H1 (cell line): ENCODE measurements around the gene SLC5A2. TPM values are rescaled to one million over a fixed set of nuclear protein-coding genes. Genes with fewer than 3 reads are reported as not detected.

Experiments used
- CBX8 ChIP-seq: fragments of 300-800, 300-1000 bp; sonication (generic); IDR thresholded peaks from 2 replicates; pipeline ENCODE4 v1.7.1; 2016; ENCODE audit warnings: low read depth, low read length, borderline replicate concordance
- TBP ChIP-seq: IDR thresholded peaks from 2 replicates; pipeline ENCODE4 v1.6.1; 2011; ENCODE audit warnings: low read depth, low read length, improper control_type of control experiment
- TCF12 ChIP-seq: IDR thresholded peaks from 2 replicates; pipeline ENCODE4 v1.6.1; 2011; ENCODE audit warnings: low read depth, mild to moderate bottlenecking, low read length
- polyA plus RNA-seq, 7 experiments: library from polyadenylated mRNA; depleted of rRNA in 3 of 7; stranded (reverse) in 5 of 7; unstranded in 2 of 7; fragments of >200 nt in 5 of 7; fragments of 200-250 nt in 2 of 7; gene quantifications; 1 replicate in 5 of 7; 2 replicates in 1 of 7; 4 replicates in 1 of 7; pipeline versions ENCODE4 v1.2.1 to v1.2.3, GENCODE V29; 2011 to 2013; ENCODE audit warnings: missing spikeins in 2 of 7, mixed read lengths in 2 of 7
- total RNA-seq: library from RNA; stranded (reverse); fragmentation: NEBNext Ultra II Directional; extraction: Animal tissue kit (Norgen Biotek cat#: 25700); gene quantifications from 2 replicates; pipeline ENCODE4 v1.2.1, GENCODE V29; 2021
- TF ChIP-seq, protein P1 (sequence below): fragments of 300-600 bp; sonication (generic); IDR thresholded peaks from 2 replicates; pipeline ENCODE4 v1.7.1; 2012; ENCODE audit warnings: low read length, moderate library complexity, mild to moderate bottlenecking, inconsistent platforms; ENCODE audit not compliant: insufficient replicate concordance

SLC5A2 gene
- total and polyA plus RNA-seq, 2 of the 8 experiments (the other 6 are each of a cell fraction or from before 2014, with no cell fraction given) = 0.56 to 4.4 TPM

DNA sequence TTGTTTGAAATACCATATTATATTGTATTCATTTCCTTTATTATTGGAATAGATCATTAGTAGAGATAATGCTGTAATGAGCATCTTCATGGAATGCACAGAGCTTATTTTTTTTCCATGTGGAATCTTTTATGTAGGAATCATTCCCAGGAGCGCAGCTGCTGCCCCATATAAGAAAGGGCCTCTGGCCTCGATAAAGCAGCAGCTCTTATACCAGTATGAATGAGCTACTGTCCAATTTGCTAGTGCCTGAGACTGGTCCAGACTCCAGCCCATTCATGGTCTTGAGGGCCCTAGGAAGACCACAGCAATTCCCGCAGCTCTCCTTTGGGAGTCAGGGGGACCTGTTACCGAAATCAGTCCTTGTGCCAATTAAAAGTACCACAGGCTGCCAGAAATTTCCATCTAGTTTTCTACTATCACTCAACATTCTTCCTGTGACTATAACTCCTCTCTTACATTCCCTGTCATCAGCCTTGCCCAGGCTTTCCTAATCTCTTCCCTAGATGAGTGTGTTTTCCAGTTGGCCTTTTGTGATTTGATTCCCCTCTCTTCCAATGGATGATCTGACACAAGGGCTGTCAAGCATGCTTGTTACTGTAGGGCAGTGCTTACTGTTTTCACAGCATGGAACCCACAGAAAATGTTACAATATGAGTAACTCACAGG, 42.3 kb upstream of the SLC5A2 start (continued):
- TF ChIP-seq, protein P1, sequence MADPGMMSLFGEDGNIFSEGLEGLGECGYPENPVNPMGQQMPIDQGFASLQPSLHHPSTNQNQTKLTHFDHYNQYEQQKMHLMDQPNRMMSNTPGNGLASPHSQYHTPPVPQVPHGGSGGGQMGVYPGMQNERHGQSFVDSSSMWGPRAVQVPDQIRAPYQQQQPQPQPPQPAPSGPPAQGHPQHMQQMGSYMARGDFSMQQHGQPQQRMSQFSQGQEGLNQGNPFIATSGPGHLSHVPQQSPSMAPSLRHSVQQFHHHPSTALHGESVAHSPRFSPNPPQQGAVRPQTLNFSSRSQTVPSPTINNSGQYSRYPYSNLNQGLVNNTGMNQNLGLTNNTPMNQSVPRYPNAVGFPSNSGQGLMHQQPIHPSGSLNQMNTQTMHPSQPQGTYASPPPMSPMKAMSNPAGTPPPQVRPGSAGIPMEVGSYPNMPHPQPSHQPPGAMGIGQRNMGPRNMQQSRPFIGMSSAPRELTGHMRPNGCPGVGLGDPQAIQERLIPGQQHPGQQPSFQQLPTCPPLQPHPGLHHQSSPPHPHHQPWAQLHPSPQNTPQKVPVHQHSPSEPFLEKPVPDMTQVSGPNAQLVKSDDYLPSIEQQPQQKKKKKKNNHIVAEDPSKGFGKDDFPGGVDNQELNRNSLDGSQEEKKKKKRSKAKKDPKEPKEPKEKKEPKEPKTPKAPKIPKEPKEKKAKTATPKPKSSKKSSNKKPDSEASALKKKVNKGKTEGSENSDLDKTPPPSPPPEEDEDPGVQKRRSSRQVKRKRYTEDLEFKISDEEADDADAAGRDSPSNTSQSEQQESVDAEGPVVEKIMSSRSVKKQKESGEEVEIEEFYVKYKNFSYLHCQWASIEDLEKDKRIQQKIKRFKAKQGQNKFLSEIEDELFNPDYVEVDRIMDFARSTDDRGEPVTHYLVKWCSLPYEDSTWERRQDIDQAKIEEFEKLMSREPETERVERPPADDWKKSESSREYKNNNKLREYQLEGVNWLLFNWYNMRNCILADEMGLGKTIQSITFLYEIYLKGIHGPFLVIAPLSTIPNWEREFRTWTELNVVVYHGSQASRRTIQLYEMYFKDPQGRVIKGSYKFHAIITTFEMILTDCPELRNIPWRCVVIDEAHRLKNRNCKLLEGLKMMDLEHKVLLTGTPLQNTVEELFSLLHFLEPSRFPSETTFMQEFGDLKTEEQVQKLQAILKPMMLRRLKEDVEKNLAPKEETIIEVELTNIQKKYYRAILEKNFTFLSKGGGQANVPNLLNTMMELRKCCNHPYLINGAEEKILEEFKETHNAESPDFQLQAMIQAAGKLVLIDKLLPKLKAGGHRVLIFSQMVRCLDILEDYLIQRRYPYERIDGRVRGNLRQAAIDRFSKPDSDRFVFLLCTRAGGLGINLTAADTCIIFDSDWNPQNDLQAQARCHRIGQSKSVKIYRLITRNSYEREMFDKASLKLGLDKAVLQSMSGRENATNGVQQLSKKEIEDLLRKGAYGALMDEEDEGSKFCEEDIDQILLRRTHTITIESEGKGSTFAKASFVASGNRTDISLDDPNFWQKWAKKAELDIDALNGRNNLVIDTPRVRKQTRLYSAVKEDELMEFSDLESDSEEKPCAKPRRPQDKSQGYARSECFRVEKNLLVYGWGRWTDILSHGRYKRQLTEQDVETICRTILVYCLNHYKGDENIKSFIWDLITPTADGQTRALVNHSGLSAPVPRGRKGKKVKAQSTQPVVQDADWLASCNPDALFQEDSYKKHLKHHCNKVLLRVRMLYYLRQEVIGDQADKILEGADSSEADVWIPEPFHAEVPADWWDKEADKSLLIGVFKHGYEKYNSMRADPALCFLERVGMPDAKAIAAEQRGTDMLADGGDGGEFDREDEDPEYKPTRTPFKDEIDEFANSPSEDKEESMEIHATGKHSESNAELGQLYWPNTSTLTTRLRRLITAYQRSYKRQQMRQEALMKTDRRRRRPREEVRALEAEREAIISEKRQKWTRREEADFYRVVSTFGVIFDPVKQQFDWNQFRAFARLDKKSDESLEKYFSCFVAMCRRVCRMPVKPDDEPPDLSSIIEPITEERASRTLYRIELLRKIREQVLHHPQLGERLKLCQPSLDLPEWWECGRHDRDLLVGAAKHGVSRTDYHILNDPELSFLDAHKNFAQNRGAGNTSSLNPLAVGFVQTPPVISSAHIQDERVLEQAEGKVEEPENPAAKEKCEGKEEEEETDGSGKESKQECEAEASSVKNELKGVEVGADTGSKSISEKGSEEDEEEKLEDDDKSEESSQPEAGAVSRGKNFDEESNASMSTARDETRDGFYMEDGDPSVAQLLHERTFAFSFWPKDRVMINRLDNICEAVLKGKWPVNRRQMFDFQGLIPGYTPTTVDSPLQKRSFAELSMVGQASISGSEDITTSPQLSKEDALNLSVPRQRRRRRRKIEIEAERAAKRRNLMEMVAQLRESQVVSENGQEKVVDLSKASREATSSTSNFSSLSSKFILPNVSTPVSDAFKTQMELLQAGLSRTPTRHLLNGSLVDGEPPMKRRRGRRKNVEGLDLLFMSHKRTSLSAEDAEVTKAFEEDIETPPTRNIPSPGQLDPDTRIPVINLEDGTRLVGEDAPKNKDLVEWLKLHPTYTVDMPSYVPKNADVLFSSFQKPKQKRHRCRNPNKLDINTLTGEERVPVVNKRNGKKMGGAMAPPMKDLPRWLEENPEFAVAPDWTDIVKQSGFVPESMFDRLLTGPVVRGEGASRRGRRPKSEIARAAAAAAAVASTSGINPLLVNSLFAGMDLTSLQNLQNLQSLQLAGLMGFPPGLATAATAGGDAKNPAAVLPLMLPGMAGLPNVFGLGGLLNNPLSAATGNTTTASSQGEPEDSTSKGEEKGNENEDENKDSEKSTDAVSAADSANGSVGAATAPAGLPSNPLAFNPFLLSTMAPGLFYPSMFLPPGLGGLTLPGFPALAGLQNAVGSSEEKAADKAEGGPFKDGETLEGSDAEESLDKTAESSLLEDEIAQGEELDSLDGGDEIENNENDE = no peak
- TF ChIP-seq TBP = no peak
- no peak for TF ChIP-seq TCF12
- no peak for TF ChIP-seq CBX8
